ENCODE data around the gene PJA2.
A peak's percentile ranks its signal among the peaks of the same experiment; 100 is the strongest.

PJA2 gene

DNA sequence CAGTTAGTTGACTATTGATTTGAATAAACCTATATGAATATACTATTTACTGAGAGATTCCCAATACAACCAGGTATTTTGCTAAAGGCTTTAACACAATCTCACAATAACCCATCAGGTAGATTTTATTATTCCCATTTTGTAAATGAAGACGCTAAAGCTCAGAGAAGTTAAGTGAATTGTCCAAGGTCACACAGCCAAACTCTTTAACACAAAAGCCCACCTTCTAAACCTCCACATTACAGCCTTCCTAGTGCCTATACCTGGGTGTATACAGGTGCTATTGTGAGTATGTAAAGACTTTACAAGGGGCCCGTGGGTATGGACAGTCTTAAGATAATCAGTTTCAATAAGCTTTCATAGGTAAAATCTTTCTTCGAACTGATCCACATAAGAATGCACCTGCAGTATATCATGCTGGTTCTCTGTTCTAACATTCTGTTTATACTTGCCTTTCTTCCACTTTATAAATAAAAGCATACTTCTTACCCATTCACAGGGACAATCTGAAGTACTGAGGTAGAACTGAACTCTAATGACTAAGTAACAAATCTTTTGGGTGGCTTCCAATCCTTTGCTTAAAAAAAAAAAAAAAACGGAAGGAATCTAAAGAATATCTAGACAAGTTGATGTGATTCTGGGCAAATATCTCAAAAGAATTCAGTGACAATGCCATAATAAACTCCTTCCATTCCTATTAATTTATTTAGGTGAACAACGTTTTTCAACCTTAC lies 59.1 kb downstream of the PJA2 start:
- peak; percentile 66 for DNase-seq (ENCODE audit: low read depth)

DNA sequence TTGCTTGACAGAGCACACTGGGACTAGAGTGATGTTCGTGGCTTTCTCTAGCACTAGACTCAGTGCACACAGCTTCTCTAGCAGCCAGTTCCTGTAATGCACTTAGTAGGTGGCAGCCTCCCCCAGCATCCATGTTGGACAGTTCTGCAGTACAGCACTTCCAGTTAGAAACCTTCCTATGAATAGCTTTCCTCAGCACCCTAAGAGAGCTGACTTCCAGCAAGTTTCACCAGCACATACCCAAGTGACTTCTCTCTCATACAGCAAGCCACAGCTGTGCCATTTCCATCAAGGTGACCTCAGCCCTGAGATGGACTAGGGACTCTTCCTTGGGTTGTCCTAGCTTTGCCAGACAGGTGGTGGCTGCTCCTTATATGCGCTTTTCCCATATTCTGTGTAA lies 60.4 kb downstream of the PJA2 start:
- DNase-seq (ENCODE audit: low read depth): no peak

DNA sequence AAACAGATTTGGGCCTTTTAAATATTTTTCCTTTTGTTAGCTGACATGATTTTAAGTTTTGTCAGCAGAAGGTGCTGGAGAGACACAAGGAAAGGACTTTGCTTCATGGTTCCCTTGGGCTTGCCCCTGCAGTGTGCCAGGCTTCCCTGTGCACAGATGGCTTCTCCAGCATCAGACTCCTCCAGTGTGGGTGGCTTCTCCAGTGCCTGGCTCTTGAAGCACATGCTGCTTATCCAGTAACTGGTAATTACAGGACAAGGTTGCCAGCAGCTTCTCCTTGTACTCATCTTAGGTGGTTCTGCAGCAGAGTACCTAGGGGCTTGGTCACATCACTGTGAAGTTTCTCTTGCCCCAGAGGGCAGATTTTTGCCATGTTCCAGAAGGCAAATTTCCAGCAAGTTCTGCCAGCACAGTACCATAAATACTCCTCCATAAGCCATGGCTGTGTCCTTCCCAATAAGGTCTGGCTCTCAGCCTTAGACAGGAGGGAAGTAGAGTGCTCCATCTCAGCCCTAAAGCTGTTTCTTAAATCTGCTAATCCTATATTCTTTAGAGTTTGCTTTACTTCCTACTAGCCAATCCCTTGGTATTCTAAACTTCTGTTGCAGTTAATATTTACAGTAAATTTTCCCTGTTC lies 62.4 kb downstream of the PJA2 start:
- DNase-seq (ENCODE audit: low read depth): no peak

DNA sequence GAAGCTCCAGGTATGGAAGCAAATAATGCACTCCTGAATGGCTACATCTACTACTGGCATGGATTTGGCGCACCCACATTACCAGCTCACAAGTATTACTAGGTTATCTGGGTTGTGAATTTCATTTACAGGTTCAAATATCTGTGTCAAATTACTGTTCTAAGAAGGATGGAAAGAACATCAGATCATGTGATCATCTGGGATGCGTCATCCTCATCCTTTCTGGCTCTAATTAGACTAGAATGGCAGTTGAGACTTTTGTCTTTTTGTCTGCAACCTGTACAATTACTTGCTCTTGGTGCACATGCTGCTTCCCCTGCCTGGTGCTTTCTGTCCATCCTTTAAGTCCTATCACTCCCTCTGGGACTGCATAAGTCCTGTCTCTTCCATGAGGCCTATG lies 64.1 kb downstream of the PJA2 start:
- DNase-seq (ENCODE audit: low read depth): no peak

DNA sequence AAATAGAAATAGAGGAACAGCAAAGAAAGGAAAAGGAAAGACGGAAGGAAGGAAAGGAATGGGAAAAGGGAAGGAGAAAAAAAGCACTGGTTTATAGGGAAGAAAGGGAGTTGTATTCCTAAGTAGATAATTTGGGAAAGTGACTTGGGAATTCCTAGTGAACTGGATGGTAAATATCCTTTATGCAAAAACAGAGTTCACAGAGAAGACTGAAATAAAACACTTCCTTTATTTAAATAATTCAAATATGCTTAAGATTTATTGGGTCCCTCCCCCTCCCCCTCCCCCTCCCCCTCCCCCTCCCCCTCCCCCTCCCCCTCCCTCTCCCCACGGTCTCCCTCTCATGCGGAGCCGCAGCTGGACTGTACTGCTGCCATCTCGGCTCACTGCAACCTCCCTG lies 69.4 kb downstream of the PJA2 start:
- no peak for DNase-seq (ENCODE audit: low read depth)

DNA sequence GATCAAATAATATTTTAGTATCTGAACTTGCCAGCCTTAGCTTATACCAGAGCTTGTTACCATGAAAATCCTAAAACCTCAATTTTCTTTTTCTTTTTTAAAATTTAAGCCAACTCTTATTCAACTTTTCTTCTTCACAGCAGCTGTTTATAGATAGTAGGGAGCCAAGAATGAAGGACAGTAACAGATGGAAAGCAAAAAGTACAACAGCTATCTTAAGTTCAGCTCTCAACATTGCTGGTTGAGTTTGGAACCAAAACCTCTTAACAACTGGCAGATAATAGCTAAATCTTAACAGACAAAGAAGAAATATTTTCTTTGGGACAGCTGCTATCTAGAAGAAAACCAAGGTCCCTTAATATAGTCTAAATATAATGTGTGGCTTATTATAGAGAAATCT lies 74.7 kb downstream of the PJA2 start:
- no peak for DNase-seq (ENCODE audit: low read depth)

DNA sequence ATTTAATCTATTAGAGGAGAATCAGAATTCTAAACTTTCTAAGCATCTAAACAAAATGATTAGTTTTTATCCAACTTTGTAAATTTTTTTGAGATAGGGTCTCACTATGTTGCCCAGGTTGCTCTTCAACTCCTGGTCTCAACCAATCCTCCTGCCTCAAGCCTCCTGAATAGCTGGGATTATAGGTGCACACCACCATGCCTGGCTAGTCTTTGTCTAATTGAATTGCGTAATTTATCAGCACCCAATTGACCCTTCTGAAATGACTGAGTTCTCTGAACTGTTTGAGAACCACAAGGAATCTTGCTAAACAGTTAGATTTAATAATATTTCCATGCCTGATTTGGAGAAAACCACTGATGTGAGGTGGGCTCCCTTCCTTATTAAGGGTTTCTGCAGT lies 75.7 kb downstream of the PJA2 start:
- DNase-seq (ENCODE audit: low read depth): no peak

DNA sequence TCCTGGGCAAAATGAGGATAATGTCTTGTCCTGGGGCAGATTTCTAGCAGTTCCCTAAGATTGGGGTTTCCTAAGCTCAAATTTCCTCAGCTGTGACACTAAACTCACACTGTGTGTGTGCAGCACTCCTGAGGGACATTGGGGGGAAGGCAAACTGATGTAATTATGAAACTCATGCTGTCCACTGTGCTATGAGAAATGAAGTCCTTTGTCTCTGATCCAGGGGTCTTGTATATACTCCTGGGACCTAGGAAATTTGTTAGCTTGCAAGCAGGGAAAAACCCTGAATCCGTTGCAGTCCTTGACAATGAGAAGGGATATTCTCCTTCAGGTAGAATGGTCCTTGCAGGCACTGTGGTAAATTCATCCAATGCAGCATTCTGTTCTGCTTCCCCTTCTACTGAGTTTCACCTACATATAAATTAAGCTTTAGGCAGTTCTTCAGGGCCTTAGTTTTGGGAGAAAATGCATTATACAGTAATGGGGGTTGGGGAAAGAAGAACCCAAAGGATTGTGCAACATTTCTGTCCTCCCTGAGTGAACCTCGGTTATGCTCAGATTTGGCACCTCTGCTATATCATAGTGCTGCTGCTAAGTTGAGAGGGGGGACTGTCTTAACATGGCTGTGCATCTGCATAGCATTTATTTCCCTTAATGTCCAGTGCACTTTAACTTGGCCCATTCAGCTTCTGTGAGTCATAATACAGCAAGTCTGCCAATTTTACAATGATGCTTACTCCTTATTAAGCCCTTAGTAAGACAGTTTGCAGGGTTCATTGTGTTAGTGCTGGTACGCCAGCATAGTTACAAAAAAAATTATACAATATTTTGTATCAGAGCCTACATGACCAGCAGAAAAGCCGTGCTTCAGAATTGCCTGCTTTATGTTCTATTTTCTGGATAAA lies 80.2 kb downstream of the PJA2 start:
- DNase-seq (ENCODE audit: low read depth): peak; percentile 88

DNA sequence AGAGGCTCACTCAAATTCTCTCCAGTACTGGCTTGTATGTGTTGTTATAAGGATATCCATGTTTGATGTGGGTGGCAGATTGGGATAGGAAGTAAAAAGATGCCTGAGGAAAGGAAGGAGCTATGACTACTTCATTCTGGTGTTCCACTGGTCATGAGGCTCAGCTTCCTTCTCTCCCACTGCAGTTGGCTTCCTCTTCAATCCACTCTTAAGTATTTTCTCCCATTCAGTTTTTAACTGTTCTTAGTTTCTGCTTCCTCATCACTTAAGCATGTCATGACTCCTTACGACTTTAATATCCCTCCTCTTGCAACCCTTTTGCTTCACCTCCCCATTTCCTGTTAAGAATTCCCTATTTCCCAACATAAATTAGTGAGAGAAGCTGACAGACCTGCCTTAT lies 81.1 kb downstream of the PJA2 start:
- DNase-seq (ENCODE audit: low read depth): peak; percentile 12

DNA sequence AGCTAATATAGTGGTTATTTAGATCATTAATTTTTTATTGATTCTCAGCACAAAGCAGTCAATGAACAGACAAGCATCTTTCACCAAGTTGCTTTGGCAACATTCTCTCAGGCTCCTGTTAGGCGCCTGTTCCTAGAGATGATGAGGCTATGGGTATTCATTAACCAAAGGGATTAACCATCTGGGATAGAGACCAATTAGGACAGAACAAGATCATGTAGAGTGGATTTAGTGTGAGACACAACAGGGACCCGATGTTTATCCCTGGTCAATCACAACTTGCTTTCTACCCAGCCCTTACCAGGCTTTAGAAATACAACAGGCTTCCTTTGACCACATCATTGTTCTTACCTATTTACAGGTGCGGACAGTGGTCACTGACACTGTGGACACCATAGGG lies 82.2 kb downstream of the PJA2 start:
- DNase-seq (ENCODE audit: low read depth): no peak

DNA sequence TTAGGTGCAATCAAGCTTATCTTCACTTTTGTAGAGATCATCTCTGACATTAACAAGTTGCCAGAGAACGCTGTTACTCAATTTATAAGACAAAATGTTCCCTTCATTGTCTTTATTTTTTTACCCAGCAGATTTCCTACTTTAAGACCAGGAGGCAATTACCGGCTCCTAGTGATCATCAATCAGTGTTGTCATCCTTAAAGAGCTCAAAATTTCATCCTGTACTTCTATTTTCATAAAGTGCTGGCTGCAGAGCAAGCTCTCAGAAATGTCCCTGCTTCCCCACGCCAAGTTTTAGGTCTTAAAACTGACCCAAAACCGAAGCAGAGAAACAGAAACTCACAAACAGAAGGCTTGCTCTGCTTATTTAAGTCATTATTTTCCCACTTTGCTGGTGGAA lies 82.9 kb downstream of the PJA2 start:
- no peak for DNase-seq (ENCODE audit: low read depth)

DNA sequence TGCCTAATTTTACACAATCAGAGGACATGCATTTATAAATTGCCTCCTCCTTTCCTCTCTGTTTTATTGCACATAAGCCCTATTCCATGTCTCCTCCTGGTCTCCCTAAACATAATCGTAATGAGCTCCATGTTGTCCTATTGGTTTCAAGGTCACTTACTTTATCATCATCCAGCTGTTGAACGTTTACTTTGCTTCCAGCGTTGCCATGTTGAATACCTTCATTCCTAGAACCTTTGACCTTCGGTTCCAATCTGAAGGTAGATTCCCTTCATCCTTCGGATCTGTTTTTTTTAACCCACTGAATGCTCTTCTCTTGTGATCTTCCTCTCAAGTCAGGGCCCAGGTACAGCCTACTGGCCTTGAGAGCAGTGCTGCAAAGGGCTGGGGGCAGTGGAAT lies 84.3 kb downstream of the PJA2 start:
- no peak for DNase-seq (ENCODE audit: low read depth)

DNA sequence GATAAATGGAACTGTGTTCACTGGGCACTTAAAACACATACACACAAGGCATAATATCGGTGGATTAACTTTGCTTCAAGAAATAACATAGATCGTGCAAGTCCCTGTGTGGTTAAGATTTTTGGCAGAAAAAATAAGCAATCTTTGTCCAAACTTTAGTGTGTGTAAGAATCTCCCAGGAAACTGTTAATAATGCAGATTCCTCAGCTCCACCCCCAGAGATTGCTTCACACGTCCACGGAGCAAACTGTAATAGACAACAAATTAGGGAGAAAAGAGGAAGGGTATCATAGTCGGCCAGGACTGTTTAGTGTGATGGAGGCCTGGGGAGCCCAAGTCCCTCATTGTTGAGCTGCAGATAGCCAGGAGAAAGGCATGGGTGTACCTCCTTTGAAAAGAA lies 84.8 kb downstream of the PJA2 start:
- peak; percentile 21 for DNase-seq (ENCODE audit: low read depth)

DNA sequence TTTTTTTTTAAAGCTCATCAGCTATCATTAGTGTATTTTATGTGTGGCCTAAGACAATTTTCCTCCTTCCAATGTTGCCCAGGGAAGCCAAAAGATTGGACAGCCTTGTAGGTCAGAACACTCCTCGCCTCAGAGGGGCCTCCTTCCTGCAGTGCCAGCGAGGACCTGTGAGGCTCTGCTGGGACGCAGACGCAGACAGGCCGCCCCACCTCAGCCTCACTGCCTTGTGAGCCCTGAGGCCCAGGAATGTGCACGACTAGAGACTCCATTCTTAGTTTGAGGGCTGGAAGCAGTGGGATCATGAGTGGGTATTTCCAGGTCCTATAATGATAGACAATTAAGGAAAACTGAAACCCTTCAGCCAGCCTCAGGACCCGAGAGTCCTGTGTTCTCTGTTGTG lies 85.4 kb downstream of the PJA2 start:
- DNase-seq (ENCODE audit: low read depth): no peak

DNA sequence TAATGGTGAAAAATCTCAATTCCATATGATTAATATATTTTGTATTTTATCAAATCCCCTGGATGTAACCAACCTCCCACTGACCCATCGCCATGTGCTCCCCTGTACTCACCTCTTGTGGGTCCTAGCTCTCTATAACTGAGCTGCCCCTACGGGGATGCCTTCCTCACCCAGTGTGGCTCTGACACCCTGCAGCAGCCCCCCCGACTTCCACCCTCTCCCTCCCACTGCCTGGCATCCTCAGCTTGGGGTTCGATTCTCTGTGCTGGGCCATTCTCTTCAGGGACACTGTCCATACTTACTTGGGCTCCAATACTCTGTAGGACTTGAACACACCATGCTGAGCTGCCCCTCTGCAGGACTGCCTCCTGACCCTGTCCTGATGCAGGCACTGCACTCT lies 87.1 kb downstream of the PJA2 start:
- no peak for DNase-seq (ENCODE audit: low read depth)

DNA sequence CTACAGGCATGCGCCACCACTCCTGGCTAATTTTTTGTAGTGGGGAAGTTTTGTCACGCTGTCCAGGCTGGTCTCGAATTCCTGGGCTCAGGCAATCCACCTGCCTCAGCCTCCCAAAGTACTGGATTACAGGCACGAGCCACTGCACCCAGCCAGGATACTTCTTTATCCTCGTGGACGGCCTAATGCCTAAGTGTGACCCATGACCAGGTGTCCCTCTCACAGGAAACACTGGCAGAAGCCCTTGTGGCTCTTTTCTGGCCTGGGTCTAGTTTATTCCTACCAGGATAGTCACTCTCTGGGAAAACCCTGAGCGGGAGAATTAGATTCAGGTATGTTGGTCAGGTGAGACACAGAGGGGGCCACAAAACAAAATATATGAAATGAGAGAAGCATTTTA lies 90.4 kb downstream of the PJA2 start:
- no peak for DNase-seq (ENCODE audit: low read depth)

DNA sequence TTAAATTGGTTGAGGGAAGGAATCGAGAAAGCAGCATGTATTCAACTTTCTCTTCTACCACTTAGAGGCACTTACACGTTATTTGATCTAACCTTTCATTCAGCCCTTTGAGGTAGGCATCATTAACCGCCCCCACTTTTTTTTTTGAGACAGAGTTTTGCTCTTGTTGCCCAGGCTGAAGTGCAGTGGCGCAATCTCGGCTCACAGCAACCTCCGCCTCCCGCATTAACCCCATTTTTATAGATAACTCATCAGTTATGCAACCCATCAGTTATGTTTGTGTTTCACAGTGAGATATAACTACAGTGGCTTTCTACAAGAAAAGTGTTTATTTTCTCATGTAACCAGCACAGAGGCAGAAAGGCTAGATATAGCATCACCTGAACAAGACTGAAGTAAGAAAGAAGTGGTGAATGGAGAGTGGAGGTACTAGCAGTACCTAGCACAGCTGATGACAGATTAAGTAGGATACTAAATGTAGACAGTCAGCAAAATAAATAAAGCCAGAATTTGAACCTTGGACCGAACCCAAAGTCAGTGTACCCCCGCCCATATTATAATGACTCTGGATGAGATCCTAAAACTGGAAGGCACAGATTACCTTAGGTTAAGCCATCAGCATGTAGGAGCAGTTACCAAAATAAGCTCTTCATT lies 91.2 kb downstream of the PJA2 start:
- DNase-seq (ENCODE audit: low read depth): peak; percentile 58

DNA sequence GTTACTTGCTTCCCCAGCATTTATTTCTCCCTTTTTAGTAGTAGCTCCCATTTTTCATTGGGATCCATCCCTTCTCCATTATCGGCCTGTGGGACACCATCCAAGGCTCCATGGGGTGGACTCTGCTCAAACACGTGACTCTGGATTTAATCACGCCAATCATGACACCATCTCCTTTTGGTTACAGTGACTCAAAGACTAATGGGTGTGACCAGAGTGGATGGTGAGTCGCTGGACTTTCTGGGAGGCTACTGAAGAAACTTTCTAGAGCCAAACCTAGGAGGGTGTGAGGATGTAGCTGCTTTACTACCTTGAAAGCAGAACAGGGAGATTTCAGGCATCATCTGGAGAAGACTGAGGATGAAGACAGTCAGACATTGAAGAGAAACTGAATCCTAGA lies 93.1 kb downstream of the PJA2 start:
- peak; percentile 16 for DNase-seq (ENCODE audit: low read depth)

DNA sequence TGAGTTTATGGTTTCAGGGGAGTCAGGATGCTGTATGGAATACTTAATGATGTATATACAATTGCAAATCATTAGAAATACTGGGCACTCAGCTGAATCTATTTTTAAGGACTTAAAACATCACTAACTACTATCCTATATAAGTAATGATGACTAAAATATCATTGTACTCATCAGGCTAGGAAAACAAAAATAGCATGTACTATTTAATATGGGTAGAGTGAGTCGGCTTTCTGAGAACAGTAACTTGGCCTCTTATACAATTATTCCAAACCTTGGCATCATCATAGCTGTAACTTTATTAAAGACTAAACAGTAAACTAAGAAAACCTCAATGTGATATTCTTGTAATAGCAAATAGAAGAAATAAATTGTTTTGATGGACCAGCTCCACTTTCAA lies 94.5 kb downstream of the PJA2 start:
- no peak for DNase-seq (ENCODE audit: low read depth)

DNA sequence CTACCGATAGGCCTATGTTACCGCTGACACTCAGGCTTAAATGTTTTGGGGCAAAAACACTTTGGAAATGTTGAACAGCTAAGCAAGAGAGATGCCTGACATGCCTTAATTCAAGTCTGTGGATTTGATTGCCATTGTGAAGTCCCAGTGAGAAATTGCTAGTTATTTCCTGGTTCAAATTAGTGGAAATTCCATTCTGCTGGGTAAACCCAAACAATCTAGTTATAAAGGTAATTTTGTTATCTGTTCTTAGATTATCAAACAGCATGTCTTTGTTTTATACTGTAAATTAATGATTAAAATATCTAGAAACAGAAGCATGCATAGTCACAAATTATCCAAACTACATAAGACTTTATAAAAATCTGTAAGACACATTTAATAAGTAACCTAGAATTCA lies 96.6 kb downstream of the PJA2 start:
- no peak for DNase-seq (ENCODE audit: low read depth)

DNA sequence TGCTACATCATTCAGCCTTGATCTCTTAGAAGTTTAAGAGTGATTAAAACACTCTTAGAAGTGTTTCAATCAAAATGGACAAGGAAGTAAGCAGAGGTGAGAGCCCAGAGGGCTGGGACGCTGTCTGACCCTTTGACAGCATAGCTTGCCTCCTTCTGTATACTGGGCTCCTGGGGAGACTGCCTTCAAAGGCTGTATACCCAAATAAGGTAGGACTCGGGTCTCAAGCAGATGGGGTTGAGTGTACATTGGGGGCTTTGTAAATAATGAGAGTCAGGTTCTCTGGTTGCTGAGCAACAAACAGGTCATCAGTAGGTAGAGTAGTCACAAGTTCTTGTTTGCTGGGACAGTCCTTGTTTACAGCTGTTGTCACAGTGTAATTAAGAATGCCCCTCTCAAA lies 97.1 kb downstream of the PJA2 start:
- DNase-seq (ENCODE audit: low read depth): no peak

DNA sequence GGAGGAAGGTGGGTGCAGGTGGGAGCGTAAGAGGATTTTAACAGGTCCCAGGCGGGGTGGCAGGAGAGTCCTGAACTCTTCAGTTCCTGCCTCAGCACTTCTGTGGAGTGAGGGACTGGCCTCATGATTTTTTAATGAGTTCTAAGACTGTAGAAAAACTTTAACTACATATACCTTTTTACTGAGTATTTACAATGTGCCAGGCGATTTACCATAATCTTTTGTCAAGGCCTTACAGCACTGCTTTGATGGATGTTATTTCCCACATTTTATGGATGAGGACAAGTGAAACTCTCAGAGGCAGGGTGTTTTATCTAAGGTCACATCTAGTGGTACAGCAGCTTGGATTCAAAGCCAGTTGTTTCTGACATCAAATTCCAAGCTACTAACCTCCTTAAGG lies 99.5 kb downstream of the PJA2 start:
- no peak for DNase-seq (ENCODE audit: low read depth)
